Transverse colon (tissue), 4 donors: Measurements from ENCODE around the gene HRH2. TPM values are rescaled to one million over a fixed set of nuclear protein-coding genes. Genes with fewer than 3 reads are reported as not detected.
"Not testable (repeated sequence)": the region's sequence is repeated elsewhere in the genome, so short reads cannot be mapped to it uniquely, and the experiment has no call there.

ENCODE experiments used
- DNase-seq: peaks from one replicate; pipeline ENCODE4 v3.0.0-alpha.2; 2019
- H3K27ac ChIP-seq, 4 donors: fragments of 200-600 bp; sonication (generic); 2 replicates each; pipeline ENCODE4 v1.5.1; 2016 to 2018; ENCODE audit warnings: inconsistent platforms in 4 of 4
- H3K27me3 ChIP-seq: fragments of 200-600 bp; sonication (generic); 2 replicates; pipeline ENCODE4 v1.5.1; 2017; ENCODE audit warnings: inconsistent platforms
- H3K36me3 ChIP-seq, 4 donors: fragments of 200-600 bp; sonication (generic); 2 replicates each; pipeline ENCODE4 v1.5.1; 2017 to 2019; ENCODE audit warnings: inconsistent platforms in 4 of 4
- H3K4me1 ChIP-seq, 4 donors: fragments of 200-600 bp; sonication (generic); 2 replicates each; pipeline ENCODE4 v1.5.1; 2017 to 2020; ENCODE audit warnings: inconsistent platforms in 4 of 4
- H3K4me3 ChIP-seq, 4 donors: fragments of 200-600 bp; sonication (generic); 1 replicate in 1 of 4; 2 replicates in 3 of 4; pipeline versions ENCODE4 v1.5.1 to v1.6.1; 2017 to 2019; ENCODE audit warnings: inconsistent platforms in 4 of 4
- H3K9me3 ChIP-seq, 2 donors: fragments of 200-600 bp; sonication (generic); 2 replicates each; pipeline ENCODE4 v1.5.1; 2017 to 2019; ENCODE audit warnings: inconsistent platforms in 2 of 2
- EP300 ChIP-seq: sonication (generic); formaldehyde crosslinking; IDR thresholded peaks from one replicate; pipeline ENCODE4 v1.6.1; 2017; ENCODE audit warnings: antibody characterized with exemption, low read depth
- POLR2A ChIP-seq: fragments of 450-650 bp; IDR thresholded peaks from one replicate; pipeline ENCODE4 v1.6.1; 2016; ENCODE audit warnings: antibody characterized with exemption, mild to moderate bottlenecking, moderate library complexity
- POLR2AphosphoS5 ChIP-seq, 3 donors: sonication (generic); formaldehyde crosslinking; IDR thresholded peaks; one replicate each; pipeline ENCODE4 v1.6.1; 2016; ENCODE audit warnings: antibody characterized with exemption in 3 of 3
- WGBS, 2 donors: methylation state at CpG; one replicate each; pipeline ENCODE4 v1.1.5; 2018; ENCODE audit warnings: low coverage in 1 of 2; 5-methylcytosine and 5-hydroxymethylcytosine counted together
- in situ Hi-C, 4 donors: fragments of 200-750 bp; cut with MboI; loops; one replicate each; pipeline versions ENCODE4 v1.15.0 to v1.15.1; 2017; ENCODE audit warnings: low sequenced_read_pairs in 3 of 4, low pct_ligation_motif_present in 1 of 4, low pct_unique_long_range_greater_than_20kb in 1 of 4
- intact Hi-C: fragments of 100-400 bp; cut with DNase I; formaldehyde crosslinking; loops from one replicate; pipeline ENCODE4 v1.15.1; 2023; ENCODE audit warnings: low total_unique reads
- total RNA-seq, 4 donors: library from RNA; depleted of rRNA; stranded (reverse); fragments of >200 nt; gene quantifications; one replicate each; pipeline ENCODE4 v1.1.0, GENCODE V29; 2016
- TF ChIP-seq, protein P1 (sequence below), 5 experiments: fragments of 200-600 bp in 3 of 5; fragments of 450-650 bp in 2 of 5; sonication (generic) in 3 of 5; IDR thresholded peaks; 1 replicate in 2 of 5; 2 replicates in 3 of 5; pipeline ENCODE4 v1.5.1; 2016 to 2017; ENCODE audit warnings: antibody characterized with exemption in 5 of 5, inconsistent platforms in 3 of 5, mild to moderate bottlenecking in 2 of 5, moderate library complexity in 1 of 5

Gene HRH2
- total RNA-seq, 4 donors from 2014 or later = 0.20 to 1.5 (median 0.74) TPM

GRCh38 chr5:175614223-175614815, 43.6 kb upstream of the HRH2 start:
- Histone ChIP-seq H3K27ac (no peak overlapping the region), H3K9me3 (no peaks in the 10 kb centered on the region), H3K4me3 (no peak overlapping the region), H3K4me1 (no peaks in the 10 kb centered on the region), H3K27me3 (no peaks in the 10 kb centered on the region), H3K36me3 (no peaks in the 10 kb centered on the region)
- no peak for TF ChIP-seq POLR2A
- no peak for TF ChIP-seq EP300
- TF ChIP-seq, protein P1, sequence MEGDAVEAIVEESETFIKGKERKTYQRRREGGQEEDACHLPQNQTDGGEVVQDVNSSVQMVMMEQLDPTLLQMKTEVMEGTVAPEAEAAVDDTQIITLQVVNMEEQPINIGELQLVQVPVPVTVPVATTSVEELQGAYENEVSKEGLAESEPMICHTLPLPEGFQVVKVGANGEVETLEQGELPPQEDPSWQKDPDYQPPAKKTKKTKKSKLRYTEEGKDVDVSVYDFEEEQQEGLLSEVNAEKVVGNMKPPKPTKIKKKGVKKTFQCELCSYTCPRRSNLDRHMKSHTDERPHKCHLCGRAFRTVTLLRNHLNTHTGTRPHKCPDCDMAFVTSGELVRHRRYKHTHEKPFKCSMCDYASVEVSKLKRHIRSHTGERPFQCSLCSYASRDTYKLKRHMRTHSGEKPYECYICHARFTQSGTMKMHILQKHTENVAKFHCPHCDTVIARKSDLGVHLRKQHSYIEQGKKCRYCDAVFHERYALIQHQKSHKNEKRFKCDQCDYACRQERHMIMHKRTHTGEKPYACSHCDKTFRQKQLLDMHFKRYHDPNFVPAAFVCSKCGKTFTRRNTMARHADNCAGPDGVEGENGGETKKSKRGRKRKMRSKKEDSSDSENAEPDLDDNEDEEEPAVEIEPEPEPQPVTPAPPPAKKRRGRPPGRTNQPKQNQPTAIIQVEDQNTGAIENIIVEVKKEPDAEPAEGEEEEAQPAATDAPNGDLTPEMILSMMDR (IDR thresholded peaks at IDR 0.05) = no peak
- no peak for TF ChIP-seq POLR2AphosphoS5 (IDR thresholded peaks at IDR 0.05)
- intact Hi-C loops (no loop called here), in situ Hi-C loops (no loop called here)
- no peak for DNase-seq
- WGBS, 2 donors = 67 to 71% methylated on average over 2 to 7 of the region's 7 CpGs

- TF ChIP-seq POLR2A (no peak), POLR2AphosphoS5 (IDR thresholded peaks at IDR 0.05) (no peak), EP300 (no peak)
- TF ChIP-seq, protein P1 (IDR thresholded peaks at IDR 0.05) = no peak
- in situ Hi-C loops (no loop called here), intact Hi-C loops (no loop called here)
- DNase-seq = no peak
- no peak overlapping the region for H3K27ac ChIP-seq
- WGBS, 2 donors = 60 to 66% methylated on average over 3 of the region's 3 CpGs
- H3K4me1 ChIP-seq = no peaks in the 10 kb centered on the region
- H3K9me3 ChIP-seq = no peaks in the 10 kb centered on the region
- H3K36me3 ChIP-seq = no peaks in the 10 kb centered on the region
- H3K27me3 ChIP-seq = no peaks in the 10 kb centered on the region
- H3K4me3 ChIP-seq = no peak overlapping the region
Measured at GRCh38 chr5:175614861-175615260, 43.0 kb upstream of the HRH2 start.

DNA sequence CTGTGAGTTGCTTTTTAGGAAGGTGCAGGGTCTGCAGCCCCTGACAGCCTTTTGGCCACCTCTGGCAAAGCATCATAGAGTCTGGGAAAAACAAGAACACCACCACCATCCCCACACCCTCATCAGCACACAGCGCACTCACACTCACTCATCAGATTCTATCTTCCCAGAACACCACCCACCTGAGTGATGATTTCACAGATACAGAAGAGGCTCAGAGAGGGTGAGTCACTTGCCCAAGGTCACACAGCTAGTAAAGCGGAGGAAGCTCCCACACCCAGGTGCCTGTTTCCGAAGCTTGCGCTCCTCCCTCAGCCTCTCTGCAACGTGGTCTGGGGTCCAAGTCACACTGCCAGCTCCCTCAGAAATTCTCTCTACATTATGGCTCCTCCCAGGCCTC, 41.8 kb upstream of the HRH2 start:
- 83% methylated on average over 5 of the region's 5 CpGs; no CpG with 5 or more reads in 1 of the 2 donors for WGBS, 2 donors
- Histone ChIP-seq H3K9me3 (no peaks in the 10 kb centered on the region), H3K27me3 (no peaks in the 10 kb centered on the region), H3K36me3 (no peaks in the 10 kb centered on the region), H3K4me3 (no peak overlapping the region), H3K4me1 (no peaks in the 10 kb centered on the region), H3K27ac (no peak overlapping the region)
- TF ChIP-seq EP300 (no peak), POLR2AphosphoS5 (IDR thresholded peaks at IDR 0.05) (no peak), POLR2A (no peak)
- TF ChIP-seq, protein P1 (IDR thresholded peaks at IDR 0.05) = no peak
- DNase-seq = no peak
- in situ Hi-C loops (no loop called here), intact Hi-C loops (no loop called here)

- in situ Hi-C loops = not testable (repeated sequence)
Measured at GRCh38 chr5:175616527-175616926, 41.3 kb upstream of the HRH2 start.

DNA sequence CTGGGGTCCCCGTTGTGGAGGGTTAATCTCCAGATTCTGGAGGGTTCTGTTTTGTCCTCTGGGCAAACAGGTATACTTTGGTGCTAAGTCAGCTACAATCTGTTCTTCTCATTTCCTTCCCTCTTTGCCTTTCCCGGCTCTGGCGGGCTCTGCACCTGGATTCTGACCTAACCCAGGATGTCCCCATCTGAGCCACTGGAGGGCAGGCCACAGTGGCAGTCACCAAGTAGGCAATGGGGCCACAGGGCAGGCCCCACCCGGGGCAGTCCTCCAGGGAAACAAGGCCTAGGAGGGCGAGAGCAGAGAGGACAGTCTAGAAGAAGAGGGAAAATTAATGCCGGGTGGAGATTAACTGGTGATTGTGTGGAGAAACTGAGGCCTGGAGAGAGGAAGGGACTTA, 40.4 kb upstream of the HRH2 start:
- no peaks in the 10 kb centered on the region for H3K4me1 ChIP-seq
- H3K27me3 ChIP-seq = no peaks in the 10 kb centered on the region
- no peak overlapping the region for H3K27ac ChIP-seq
- H3K36me3 ChIP-seq = no peaks in the 10 kb centered on the region
- WGBS, 2 donors = 59% methylated on average over 6 of the region's 6 CpGs; no CpG with 5 or more reads in 1 of the 2 donors
- no peak for TF ChIP-seq POLR2AphosphoS5 (IDR thresholded peaks at IDR 0.05)
- TF ChIP-seq, protein P1 (IDR thresholded peaks at IDR 0.05) = no peak
- H3K9me3 ChIP-seq = no peaks in the 10 kb centered on the region
- in situ Hi-C loops (no loop called here), intact Hi-C loops (no loop called here)
- no peak for DNase-seq
- H3K4me3 ChIP-seq = no peak overlapping the region

More at GRCh38 chr5:175616527-175616926, 41.3 kb upstream of the HRH2 start:
- intact Hi-C loops, H3K4me3 ChIP-seq, H3K4me1 ChIP-seq, H3K27me3 ChIP-seq, DNase-seq, H3K9me3 ChIP-seq, H3K27ac ChIP-seq, H3K36me3 ChIP-seq: not testable (repeated sequence)
- WGBS, 2 donors = 80 to 84% methylated on average over 9 to 13 of the region's 13 CpGs
